ENCODE measurements around the gene GUSB.
"Not testable (repeated sequence)": the region's sequence is repeated elsewhere in the genome, so short reads cannot be mapped to it uniquely, and the experiment has no call there.

DNA sequence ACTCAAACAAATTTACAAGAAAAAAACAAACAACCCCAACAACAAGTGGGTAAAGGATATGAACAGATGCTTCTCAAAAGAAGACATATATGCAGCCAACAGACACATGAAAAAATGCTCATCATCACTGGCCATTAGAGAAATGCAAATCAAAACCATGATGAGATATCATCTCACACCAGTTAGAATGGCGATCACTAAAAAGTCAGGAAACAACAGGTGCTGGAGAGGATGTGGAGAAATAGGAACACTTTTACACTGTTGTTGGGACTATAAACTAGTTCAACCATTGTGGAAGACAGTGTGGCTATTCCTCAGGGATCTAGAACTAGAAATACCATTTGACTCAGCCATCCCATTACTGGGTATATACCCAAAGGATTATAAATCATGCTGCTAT is 13.0 kb upstream of the GUSB start:
- TF ChIP-seq, protein P1, sequence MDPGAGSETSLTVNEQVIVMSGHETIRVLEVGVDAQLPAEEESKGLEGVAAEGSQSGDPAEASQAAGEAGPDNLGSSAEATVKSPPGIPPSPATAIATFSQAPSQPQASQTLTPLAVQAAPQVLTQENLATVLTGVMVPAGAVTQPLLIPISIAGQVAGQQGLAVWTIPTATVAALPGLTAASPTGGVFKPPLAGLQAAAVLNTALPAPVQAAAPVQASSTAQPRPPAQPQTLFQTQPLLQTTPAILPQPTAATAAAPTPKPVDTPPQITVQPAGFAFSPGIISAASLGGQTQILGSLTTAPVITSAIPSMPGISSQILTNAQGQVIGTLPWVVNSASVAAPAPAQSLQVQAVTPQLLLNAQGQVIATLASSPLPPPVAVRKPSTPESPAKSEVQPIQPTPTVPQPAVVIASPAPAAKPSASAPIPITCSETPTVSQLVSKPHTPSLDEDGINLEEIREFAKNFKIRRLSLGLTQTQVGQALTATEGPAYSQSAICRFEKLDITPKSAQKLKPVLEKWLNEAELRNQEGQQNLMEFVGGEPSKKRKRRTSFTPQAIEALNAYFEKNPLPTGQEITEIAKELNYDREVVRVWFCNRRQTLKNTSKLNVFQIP (CRISPR knock-in tag; IDR thresholded peaks at IDR 0.05; ENCODE audit: borderline replicate concordance, low read depth) = not testable (repeated sequence)
- TF ChIP-seq, protein P2, sequence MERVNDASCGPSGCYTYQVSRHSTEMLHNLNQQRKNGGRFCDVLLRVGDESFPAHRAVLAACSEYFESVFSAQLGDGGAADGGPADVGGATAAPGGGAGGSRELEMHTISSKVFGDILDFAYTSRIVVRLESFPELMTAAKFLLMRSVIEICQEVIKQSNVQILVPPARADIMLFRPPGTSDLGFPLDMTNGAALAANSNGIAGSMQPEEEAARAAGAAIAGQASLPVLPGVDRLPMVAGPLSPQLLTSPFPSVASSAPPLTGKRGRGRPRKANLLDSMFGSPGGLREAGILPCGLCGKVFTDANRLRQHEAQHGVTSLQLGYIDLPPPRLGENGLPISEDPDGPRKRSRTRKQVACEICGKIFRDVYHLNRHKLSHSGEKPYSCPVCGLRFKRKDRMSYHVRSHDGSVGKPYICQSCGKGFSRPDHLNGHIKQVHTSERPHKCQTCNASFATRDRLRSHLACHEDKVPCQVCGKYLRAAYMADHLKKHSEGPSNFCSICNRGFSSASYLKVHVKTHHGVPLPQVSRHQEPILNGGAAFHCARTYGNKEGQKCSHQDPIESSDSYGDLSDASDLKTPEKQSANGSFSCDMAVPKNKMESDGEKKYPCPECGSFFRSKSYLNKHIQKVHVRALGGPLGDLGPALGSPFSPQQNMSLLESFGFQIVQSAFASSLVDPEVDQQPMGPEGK (CRISPR knock-in tag; IDR thresholded peaks at IDR 0.05; ENCODE audit: borderline replicate concordance) = not testable (repeated sequence)
- not testable (repeated sequence) for TF ChIP-seq BACH2 (CRISPR knock-in tag; IDR thresholded peaks at IDR 0.05; ENCODE audit: borderline replicate concordance); RARB (CRISPR knock-in tag; IDR thresholded peaks at IDR 0.05); ISL1 (CRISPR knock-in tag; IDR thresholded peaks at IDR 0.05)

Data from SK-N-SH treated with all-trans-retinoic acid at 6 μM for 48 hours (cell line).